GM19025 (cell line): Measurements from ENCODE around the gene PRX.
"Not testable (repeated sequence)": the region's sequence is repeated elsewhere in the genome, so short reads cannot be mapped to it uniquely, and the experiment has no call there.

Experiments
- ATAC-seq: cut with Tn5 transposase; IDR thresholded peaks from one replicate; pipeline ENCODE4 v1.9.1; 2021; ENCODE audit warnings: mild to moderate bottlenecking, low read depth, moderate library complexity; ENCODE audit not compliant: unreplicated experiment

The PRX gene

DNA sequence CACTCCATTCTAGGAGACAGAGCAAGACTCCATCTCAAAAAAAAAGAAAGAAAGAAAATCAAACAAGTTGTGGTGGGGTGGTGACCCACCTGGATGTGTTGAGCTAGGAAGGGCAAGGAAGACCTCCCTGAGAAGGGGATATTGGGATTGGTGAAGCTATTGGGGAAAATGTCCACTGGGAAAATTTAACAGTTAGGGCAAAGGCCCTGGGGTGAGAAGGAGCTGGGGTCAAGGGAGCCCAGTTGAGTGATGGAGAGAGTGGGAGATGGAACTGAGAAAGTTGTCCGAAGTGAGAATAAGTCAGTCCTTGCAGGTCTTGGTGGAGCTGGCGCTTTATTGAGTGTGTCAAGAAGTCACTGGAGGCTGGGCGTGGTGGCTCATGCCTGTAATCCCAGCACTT, 25.1 kb upstream of the PRX start:
- ATAC-seq = no peak

DNA sequence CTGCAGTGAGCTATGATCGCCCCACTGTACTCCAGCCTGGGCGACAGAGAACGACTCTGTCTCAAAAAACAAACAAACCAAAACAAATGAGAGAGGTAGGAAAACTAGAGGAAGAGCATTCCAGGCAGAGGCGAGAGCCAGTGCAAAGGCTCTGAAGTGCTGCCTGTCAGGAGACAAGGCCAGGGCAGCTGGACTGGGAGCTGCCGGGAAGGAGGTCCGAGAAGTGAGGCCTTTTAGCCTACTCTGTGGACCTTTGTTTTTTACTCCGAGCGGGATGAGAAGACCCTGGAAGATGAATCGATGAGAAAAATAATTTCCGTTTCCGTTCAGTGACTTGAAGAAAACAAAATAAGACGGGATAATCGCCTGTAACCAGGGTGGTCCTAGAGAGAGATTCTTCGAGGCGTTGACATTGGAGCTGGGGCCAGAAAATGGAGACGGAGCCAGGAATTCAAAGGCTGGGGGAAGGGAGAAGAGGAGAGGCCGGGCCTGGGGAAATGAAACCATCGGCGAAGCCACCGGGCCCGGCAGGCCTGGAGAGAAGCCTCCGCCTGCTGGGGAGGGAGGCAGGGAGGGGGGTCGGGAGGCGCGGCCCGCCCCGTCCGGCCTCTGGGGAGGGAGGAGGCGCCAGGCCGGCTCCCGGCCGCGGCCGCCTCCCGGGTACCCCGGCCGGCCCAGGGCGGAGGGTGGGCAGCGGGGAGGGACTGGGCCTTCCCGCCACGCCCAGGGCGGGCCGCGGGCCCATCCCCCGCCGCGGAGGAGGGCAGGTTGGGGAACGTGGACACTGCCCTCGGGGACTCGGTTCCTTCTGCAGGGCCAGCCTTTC, 20.4 kb upstream of the PRX start:
- peak; percentile 72 for ATAC-seq

DNA sequence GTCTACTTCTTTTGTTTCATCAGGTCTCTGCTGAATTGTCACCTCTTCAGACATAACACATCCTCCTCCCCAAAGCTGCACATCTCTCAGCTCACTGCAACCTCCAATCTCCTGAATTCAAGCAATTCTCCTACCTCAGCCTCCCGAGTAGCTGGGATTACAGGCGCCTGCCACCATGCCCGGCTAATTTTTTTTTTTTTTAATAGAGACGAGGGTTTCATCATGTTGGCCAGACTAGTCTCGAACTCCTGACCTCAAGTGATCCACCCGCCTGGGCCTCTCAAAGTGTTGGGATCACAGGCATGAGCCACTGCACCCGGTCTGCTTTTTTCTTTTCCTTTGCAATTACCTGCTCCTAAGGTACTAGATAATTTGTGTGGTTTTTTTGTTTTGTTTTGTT, 19.6 kb upstream of the PRX start:
- not testable (repeated sequence) for ATAC-seq

DNA sequence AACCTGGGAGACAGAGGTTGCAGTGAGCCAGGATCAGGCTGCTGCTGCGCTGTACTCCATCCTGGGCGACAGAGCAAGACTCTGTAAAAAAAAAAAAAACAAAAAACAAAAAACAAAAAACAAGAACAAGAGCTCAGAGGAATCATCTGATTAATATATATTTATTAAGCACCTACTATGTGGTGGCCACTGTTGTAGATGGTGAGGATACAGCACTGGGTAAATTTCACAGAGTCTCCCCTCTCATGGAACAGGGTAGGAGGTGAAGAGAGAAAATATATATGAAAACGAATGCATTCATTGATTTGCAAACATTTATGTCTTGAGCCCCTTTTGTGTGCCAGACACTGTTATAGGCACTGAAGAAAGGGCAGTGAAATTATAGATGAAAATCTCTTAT, 18.5 kb upstream of the PRX start:
- no peak for ATAC-seq

DNA sequence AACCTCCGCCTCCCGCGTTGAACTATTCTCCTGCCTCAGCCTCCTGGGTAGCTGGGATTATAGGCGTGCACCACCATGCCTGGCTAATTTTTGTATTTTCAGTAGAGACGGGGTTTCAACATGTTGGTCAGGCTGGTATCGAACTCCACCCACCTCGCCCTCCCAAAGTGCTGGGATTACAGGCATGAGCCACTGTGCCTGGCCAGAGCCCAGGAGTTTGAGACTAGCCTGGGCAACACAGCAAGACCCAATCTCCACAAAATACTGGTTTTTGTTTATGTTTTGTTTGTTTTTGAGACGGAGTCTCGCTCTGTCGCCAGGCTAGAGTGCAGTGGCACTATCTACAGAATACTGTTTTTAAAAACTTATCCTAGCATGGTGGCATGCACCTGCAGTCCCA, 17.1 kb upstream of the PRX start:
- ATAC-seq = not testable (repeated sequence)

DNA sequence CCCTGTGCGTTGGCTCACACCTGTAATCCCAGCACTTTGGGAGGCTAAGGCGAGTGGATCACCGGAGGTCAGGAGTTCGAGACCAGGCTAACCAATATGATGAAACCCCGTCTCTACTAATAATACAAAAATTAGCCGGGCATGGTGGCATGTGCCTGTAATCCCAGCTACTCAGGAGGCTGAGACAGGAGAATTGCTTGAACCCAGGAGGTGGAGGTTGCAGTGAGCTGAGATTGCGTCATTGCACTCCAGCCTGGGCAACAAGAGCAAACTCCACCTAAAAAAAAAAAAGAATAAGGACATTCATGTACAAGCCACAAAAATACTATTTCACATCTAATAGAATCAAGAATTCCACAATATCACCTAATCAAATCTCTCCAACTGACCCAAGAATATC, 15.0 kb upstream of the PRX start:
- not testable (repeated sequence) for ATAC-seq

DNA sequence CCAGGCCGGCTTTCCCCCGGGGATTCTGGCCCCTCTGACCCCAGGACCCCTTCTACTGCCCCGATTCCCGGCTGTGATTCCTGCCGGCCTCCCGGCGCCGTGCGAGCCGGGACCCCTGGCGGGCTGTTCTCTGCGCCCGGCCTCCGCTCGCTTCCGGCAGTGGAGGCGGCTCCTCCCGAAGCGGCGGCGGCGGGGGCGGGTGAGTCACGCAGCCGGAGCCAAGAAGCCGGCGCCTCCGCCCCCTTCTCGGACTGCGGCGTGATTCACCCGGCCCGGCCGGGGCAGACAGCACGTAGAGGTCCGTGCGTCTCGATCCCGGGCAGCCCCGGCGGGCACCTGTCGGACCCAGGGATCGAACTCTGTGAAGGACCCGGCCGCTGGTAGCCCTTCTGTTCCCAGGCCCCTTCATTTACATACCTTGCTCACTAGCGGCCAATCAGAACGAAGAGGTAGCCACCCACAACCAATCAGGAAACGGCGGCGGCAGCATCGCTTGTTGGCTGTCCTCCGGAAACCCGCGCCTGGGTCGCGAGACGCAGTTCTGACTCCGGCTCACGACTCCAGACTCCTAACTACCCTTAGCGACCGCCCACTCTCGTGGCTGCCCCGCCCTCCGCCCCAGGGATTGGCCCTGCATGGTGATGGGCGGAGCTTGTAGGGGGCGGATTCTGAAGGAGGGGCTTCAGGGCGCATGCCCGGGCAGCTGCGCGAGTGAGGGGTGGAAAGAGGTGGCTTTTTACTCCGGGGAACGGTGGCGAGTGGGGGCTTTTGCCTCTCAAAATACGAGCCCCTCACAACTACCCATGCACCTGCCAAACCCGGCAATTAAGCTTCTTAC, 12.5 kb upstream of the PRX start, which contains the start of gene SERTAD1:
Gene SERTAD1, minus strand, starts transcription at position 543 of the 838 bp plus-strand sequence. CDS start 2,446 bp downstream, outside the sequence.
- ATAC-seq = peak; percentile 79

DNA sequence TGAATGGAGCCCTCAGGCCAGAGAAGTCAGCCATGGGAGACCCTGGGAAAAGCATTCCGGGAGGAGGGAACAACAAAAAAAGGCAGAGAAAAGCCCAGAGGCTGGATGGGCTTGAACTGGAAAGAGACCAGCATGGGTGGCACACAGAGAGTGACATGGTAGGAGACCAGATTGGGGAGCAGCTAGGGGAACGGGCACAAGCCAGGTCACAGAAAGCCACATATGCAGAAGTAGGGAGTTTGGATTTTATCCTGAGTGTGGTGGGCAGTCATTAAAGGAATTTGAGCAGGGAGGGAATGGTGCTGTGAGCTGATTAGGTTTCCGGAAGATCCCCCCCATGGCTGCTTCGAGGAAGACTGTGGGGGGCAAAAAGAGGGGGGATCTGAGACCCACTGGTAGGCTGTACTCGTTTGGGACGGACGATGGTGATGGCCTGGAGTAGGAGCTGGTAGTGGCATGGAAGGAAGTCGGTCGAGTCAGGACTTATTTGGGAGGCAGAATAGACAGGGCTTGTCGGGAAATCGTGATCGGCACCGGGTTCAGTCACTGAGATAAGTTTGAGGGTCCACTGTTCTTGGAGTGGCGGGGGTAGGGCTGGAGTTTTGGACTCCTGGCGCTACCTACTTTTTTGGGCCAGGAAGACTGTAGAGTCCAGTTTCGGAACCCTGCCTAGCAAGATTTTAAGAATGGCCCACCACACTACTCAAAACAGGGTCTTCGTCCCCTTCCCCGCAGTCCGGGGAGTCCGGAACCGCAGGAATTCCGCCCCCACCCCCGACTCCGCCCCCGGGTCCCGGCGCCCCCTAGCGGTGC, 11.7 kb upstream of the PRX start:
- no peak for ATAC-seq

DNA sequence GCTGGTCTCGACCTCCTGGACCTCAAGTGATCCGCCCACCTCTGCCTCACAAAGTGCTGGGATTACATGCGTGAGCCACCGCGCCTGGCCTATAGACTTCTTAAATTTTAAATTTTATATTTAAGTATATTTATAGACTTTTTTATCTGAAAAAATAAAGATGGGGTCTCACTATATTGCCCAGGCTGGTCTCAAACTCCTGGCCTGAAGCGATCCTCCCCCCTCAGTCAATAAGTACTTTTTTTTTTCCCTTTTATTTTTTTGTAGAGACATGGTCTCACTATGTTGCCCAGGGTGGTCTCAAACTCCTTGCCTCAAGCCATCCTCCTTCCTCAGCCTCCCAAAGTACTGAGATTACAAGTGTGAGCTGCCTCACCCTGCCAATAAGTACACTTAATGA, 10.8 kb upstream of the PRX start:
- no peak for ATAC-seq

DNA sequence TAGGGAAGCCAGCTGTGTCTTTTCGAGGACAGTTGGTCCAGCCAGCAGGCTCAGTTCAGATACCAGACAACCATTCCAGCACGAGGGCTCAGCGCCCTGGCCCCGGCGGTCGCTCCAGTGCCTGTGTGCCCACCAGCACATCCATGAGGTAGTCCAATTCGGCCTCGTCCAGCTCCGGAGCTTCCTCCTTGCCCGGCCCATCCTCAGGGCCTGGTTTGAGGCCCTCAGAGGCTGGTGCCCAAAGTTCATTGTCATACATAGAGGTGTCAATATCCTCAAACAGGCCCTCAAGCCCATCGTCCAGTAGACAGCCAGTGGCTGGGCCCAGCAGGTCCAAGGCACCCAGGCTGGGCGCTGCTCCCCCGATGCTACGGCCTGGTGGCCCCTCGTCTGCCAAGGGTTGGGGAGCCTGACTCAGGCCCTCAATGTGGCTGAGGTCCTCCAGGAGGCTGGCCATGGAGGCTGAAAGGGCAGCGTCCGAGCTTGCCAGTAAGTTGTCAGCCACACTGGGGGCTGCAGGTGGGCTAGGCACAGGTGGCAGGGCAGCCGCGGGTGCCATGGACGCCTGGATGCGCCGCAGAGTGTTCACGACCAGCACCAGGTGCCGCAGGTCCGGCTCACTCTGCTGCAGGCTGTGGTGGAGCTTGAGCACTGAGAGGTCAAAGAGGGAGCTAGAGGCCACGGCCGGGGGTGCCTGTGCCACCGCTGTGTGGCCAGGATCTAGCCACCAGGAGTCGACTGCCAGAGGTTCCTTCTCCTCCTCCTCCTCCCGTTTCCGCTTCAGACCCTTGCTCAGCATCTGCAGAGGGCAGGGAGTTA, 9.8 kb upstream of the PRX start:
- no peak for ATAC-seq

DNA sequence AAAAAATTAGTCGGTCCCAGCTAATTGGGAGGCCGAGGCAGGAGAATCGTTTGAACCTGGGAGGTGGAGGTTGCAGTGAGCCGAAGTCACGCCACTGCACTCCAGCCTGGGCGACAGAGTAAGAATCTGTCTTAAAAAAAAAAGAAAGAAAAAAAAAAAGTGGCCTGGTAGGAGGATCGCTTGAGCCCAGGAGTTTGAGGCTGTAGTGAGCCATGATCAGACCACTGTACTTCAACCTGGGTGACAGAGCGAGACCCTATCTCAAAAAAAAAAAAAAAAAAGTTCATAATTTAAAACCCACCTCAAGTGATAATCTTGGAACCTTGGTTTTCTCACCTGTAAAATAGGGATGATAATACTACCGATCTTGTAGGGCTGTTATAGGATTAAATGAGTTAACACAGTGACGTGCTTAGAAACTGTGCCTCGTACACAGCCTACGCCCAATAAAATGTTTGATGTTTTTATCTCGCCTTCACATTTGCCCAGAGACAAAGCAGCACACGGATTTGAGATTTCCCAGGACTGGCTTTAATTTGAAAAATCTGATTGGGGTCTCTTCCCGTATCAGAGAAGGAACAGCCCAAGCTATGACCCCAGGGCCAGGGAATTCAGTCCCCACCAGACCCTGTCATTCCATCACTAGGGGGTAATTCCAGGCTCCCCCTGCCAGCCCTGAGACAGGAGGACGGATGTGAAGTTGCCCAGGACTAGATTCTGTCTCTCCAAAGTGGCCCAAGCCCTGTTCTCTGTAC, 9.0 kb upstream of the PRX start:
- ATAC-seq = no peak

DNA sequence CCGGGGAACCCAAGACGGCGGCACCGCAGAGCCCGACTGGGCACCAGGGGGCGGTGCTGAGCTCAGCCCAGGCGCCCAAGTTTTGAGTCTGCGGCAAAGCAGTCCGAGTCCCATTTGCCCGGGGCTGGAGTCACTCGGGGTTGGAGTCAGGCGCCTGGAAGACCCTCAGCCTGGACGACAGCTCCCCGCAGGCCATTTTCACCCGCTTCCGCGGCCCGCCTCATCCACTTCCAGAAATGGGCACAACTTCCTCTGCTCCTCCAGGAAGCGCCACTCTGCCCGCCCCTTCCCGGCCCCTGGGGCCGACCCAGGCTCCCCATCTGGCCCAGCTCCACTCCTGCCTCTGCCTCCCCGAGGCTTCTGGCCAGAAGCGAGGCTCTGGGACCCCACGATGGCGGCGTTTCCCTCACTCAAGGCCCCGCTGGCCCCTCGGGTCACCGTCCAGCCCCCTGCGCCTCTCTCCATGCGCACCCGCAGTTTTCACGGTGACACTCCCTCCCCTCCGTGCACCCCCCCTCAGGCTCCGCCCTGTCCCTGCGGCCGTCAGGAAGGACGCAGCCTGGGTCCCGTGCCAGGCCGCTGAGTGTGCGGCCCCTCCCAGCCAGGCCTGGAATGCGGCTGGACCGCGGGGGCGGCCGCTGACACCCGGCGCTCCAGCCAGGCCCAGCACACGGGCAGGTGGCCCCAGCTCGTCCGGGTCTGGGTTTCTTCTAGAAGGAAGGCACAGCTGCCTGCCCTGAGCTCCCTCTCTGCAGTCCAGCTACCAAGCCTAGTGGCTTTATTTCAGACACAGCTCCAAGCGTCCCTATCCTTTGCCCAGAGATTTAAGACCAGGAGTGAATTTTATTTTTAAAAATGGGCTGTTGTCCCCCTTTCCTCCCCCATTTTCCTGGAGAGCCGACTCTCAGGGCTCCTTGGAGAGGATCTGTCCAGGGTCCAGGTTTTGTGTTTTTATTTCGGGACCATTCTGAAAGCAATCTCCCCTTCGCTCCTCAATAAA, 7.9 kb upstream of the PRX start:
- peak; percentile 37 for ATAC-seq

DNA sequence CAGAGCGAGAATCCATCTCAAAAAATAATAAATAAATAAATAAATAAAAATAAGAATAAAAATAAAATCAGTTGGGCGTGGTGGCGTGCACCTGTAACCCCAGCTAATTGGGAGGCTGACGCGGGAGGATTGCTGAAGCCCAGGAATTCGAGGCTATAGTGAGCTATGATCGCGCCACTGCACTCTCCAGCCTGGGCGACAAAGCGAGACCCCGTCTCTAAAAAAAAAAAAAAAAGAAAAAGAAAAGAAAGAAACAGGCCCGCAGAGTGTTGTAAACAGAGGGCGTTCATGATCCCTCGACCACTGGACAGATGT, 7.2 kb upstream of the PRX start:
- no peak for ATAC-seq

DNA sequence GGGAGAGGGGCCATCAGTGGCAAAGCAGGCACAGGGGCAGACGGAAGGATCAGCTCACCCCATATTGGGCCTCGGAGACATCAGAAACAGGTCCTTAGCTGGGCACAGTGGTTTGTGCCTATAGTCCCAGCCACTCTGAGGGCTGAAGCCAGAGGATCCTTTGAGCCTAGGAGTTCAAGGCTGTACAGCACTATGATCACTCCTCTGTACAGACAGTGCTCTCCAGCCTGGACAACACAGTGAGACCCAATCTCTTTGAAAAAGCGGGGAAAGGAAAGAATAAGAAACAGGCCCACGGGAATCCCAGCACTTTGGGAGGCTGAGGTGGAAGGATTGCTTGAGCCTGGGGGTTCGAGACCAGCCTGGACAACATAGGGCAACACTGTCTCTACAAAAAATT, 6.6 kb upstream of the PRX start:
- ATAC-seq = no peak

DNA sequence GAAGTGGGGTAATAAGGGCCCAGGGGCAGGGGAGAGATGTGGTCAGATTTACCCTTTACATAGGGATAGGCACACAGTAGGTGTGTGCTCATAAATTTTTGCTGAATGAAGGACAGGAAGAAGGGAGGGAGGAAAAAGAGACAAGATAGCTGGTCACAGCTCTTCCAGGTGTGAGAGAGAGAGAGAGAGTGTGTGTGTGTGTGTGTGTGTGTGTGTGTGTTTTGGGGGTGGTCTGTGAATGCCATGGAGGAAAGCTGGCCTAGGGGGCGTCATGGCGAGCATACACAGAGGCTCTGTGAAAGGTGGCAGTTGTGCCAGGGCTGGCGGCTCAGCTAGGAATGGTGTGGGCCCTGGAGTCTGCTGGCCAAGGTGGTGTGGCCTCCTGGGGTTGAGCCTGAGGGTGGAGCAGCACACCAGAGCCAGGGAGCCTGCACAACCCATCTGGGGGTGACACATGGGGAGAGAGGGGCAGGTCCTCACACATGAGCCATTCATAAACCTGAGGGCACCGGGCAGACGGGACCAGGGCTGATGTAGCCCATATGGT, 6.0 kb upstream of the PRX start:
- no peak for ATAC-seq

DNA sequence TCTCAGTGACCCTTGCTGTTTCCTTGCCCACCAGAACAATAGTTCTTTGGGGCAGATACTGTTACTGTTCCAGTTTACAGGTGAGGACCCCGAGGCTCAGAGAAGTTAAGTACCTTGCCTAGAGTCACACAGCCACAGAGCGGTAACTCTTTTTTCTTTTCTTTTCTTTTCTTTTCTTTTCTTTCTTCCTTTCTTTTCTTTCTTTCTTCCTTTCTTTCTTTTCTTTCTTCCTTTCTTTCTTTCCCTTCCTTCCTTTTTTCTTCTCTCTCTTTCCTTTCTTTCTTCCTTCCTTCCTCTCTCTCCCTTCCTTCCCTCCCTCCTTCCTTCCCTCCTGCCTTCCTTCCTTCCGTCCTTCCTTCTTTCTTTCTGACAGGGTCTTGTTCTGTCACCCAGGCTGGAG, 4.9 kb upstream of the PRX start:
- ATAC-seq = no peak

DNA sequence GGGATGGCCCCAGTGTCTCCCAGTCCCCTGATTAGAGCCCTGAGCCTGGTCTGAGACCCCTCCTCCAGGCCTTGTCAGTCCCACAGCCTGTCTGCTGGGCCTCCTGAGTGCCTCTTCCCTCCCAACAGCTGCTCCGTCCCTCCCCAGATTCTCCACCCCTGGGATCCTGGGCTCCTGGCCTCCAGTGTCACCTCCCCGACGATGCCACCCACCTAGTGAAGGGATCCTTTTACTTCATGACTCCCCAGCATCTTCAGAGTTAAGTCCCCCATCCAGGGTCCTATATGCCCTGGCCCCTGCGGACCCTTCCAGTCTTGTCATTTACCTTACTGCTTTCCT, 4.4 kb upstream of the PRX start:
- no peak for ATAC-seq
